Rectal smooth muscle tissue (tissue), 1 donor: Measurements from ENCODE around the gene TSPAN16.
"Not testable (repeated sequence)": the region's sequence is repeated elsewhere in the genome, so short reads cannot be mapped to it uniquely, and the experiment has no call there.

Experiments used
- H3K27ac ChIP-seq: one replicate; pipeline ENCODE4 v1.7.0; 2013; ENCODE audit warnings: low read depth, low read length, inconsistent platforms
- H3K27me3 ChIP-seq: one replicate; pipeline ENCODE4 v1.7.0; 2013; ENCODE audit warnings: low read length; ENCODE audit not compliant: control insufficient read depth, insufficient read depth
- H3K36me3 ChIP-seq: one replicate; pipeline ENCODE4 v1.7.0; 2013; ENCODE audit warnings: low read length; ENCODE audit not compliant: control insufficient read depth, insufficient read depth
- H3K4me1 ChIP-seq: one replicate; pipeline ENCODE4 v1.7.0; 2013; ENCODE audit warnings: low read length; ENCODE audit not compliant: control insufficient read depth, insufficient read depth
- H3K4me3 ChIP-seq: one replicate; pipeline ENCODE4 v1.7.0; 2013; ENCODE audit warnings: low read length
- H3K9ac ChIP-seq: one replicate; pipeline ENCODE4 v1.7.0; 2013; ENCODE audit warnings: low read length

TSPAN16 gene

DNA sequence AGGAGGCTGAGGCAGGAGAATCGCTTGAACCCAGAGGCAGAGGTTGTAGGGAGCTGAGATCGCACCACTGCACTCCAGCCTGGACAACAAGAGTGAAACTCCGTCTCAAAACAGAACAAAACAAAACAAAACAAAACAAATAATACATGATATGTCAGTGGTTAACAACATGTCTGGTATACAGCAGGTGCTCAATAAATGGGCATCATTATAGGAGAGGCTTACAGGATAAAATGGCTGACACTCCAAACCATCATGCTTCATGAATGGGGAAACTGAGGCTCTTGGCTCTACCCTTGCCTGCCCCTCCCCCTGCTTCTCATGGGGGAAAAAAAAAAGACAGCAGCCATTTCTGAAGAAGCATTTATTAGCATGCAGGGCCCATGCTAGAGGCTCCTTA is 46.5 kb downstream of the TSPAN16 start:
- Histone ChIP-seq H3K27me3 (no peaks in the 10 kb centered on the region), H3K9ac (no peak overlapping the region), H3K4me1 (peaks cover 18% of the 10 kb centered on the region), H3K4me3 (no peak overlapping the region), H3K36me3 (no peaks in the 10 kb centered on the region), H3K27ac (no peak overlapping the region)

DNA sequence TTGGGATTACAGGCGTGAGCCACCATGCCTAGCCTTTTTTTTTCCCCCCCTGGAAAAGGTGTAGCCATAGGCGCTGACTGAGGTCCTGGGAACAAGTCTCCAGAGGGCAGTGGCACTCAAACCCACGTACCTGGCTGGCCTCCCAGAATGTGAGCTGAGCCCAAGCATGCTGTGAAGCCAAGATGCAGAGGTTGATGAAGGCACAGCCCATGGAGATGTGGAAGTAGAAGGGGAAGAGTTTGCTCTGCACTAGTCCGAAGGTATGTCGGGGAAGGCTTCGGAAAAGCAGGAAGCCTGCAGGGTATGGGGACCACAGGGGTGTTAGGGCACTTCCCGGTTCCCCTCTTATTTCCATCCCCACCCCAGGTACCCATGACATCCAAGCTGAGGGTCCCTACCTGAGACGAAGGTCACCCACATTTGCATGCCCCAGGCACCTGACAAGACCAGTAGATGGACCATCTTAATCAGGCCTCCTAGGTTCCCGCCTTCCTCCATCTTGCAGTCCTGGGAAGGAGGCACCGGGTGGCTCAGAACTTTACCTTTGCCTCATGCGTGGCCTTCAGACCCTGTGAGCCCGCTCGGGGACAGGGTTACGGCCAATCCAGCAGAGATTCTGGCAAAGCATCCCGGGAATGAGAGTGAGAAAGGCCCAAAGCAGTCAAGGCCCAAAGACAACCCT is 49.3 kb downstream of the TSPAN16 start:
- Histone ChIP-seq H3K9ac (no peak overlapping the region), H3K4me3 (peak overlapping the region; percentile 96), H3K27ac (no peak overlapping the region), H3K27me3 (no peaks in the 10 kb centered on the region), H3K4me1 (peaks cover 13% of the 10 kb centered on the region), H3K36me3 (peaks cover 3% of the 10 kb centered on the region)

DNA sequence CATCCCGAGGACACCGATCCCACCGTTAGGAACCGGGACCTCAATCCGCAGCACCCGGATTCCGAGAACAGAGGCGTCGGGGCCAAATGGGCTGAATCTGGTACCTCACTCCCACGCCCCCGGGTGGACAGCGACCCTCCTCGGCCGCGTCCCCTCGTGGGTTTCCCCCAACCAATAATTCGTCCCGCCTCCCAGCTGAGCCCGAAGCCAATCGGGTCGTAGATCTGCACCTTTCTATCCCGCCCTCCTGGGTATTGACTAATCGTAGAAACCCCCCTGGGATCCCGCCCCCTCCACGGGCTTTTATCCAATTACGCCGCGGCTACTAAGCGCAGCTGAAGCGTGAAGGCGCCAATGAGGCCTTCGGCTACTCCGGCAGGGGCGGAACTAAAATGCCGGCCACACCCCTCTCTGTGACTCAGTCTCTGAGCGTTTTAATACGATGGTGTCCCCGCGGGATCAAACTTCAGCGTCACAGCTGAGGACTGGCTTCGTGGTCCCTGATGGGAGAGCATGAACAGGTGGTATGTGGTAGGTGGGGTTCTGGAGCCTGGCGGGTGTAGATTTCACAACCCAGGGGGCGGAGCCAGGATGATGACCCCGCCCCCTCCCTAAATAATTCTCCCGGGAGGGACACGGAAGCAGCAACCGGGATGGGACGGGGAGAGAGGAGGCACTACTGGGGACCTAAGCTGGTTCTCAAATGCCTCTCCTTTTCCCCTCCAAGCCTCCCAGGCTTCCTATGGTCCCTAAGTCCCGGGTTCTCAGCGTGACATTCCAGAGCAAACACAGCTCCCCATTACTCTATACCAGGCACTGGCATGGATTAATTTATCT is 50.4 kb downstream of the TSPAN16 start, which contains the start of the genes CCDC159 and TMEM205:
TSS of gene CCDC159 (plus strand) at position 416 of the 837 bp plus-strand sequence. CDS start at position 504, 88 bp downstream.
TSS of gene TMEM205 (minus strand) at position 165 of the 837 bp plus-strand sequence. CDS start 649 bp downstream, outside the sequence.
- H3K9ac ChIP-seq: peak within 1 kb of the TSS; percentile 80
- peak within 1 kb of the TSS; percentile 89 for H3K27ac ChIP-seq
- peaks cover 3% of the 10 kb centered on the region for H3K36me3 ChIP-seq

DNA sequence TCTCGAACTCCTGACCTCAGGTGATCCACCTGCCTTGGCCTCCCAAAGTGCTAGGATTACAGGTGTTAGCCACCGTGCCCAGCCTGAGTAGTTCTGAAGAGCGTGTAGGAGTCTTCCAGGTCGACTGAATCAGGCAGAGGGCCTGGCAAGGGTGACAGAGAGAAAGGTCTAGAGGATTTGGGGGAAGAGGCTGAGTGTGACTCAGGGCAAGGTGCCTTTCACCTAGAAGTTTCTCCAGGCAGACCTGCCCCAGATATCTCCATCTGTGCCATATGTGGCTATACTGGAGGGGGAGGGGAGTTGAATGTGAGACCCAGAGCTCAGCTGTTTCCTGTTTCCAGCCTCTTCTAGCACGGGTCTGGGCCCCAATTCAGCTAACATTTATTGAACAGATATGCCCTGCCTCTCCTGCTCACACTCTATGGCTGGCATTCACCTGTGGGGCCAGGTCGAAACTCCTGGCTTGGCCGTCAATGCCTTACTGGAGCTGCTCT is 51.6 kb downstream of the TSPAN16 start:
- peaks cover 13% of the 10 kb centered on the region for H3K4me1 ChIP-seq
- no peak overlapping the region for H3K27ac ChIP-seq
- no peak overlapping the region for H3K4me3 ChIP-seq
- H3K9ac ChIP-seq: no peak overlapping the region
- H3K36me3 ChIP-seq: peaks cover 3% of the 10 kb centered on the region
- no peaks in the 10 kb centered on the region for H3K27me3 ChIP-seq

More for the DNA sequence above, 50.4 kb downstream of the TSPAN16 start, which contains the start of the genes CCDC159 and TMEM205:
- Histone ChIP-seq H3K4me3 (peak within 1 kb of the TSS; percentile 96), H3K4me1 (peaks cover 13% of the 10 kb centered on the region), H3K27me3 (no peaks in the 10 kb centered on the region)

DNA sequence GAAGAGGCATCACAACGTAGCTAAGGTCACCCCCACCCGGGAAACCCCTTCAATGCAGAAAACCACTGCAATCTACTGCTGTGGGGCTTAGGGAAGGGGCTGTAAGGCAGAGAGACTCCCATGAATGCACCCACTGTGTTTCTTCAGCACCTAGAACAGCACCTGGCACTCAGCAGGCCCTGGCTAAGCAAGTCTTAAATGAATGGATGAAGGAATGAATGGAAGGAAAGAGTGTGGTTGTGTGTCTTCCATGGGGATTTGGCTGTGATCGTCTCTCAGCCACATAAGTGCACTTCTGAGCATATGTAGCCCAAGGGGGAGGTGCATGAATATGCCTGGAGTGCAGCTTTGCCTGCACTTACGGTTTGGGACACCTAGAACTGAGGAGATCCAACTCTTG is 53.2 kb downstream of the TSPAN16 start:
- Histone ChIP-seq H3K4me3 (no peak overlapping the region), H3K27ac (no peak overlapping the region), H3K9ac (no peak overlapping the region), H3K36me3 (peaks cover 3% of the 10 kb centered on the region), H3K4me1 (peaks cover 13% of the 10 kb centered on the region), H3K27me3 (no peaks in the 10 kb centered on the region)

DNA sequence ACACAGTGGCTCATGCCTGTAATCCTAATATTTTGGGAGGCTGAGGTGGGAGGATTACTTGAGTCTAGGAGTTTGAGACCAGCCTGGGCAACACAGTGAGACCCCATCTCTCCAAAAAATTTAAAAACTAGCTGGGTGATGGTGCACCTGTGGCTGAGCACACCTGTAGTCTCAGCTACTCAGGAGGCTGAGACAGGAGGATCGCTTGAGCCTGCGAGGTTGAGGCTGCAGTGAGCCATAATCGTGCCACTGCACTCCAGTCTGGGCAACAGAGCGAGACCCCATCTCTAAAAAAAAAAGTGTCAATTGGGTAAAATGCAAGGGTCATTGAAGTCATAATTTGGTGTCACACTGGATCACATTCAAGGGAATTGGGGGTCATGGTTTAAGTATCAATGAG is 58.1 kb downstream of the TSPAN16 start:
- H3K36me3 ChIP-seq, H3K4me1 ChIP-seq, H3K9ac ChIP-seq, H3K27me3 ChIP-seq, H3K4me3 ChIP-seq, H3K27ac ChIP-seq: not testable (repeated sequence)

DNA sequence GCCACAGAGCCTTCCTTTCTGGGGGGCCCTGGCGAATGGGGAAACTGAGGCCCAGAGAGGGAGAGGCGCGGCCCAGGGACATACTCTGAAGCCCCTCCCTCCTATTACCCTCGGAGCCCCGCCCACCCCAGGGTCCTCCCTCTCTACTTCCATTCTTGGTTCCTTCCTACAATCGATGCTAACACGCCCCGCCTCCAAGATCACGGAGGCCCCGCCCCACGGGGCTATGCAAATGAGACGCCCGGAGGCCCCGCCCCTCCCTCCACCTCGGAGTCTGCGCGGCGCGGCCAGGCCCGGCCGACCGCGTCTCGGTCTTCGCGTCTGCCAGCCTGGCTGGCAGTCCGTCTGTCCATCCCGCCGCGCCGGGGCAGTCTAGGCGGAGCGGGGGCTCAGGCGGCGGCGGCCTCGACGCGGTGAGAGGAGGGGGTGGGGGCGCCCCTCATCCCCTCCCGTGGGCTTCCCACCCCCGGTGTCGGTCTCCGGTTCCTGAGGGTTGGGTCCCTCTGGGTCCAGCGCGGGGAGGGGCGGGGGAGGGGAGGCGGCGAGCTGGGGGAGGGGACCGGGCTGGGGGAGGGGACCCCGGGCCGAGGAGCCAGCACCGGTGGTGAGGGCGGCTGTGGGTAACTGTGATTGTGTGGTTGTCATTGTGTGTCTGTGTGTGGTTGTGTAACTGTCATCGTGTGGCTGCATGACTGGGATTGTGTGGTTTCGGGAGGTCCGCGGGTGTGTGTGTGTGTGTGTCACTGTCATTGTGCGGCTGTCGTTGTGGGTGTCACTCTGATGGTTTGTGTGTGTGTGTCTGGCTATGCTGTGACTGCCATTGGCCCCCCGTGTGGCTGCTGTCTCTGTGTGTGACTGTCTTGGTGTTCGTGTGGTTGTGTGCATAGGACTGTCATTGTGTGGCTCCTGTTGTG is 59.5 kb downstream of the TSPAN16 start, which contains the start of gene PLPPR2:
TSS of gene PLPPR2 (plus strand) at position 273 of the 914 bp plus-strand sequence. CDS start 2,242 bp downstream, outside the sequence.
- Histone ChIP-seq H3K4me3 (peak within 1 kb of the TSS; percentile 71), H3K36me3 (peaks cover 6% of the 10 kb centered on the region), H3K27ac (peak within 1 kb of the TSS; percentile 11), H3K4me1 (peaks cover 4% of the 10 kb centered on the region), H3K27me3 (no peaks in the 10 kb centered on the region), H3K9ac (no peak within 1 kb of the TSS)

DNA sequence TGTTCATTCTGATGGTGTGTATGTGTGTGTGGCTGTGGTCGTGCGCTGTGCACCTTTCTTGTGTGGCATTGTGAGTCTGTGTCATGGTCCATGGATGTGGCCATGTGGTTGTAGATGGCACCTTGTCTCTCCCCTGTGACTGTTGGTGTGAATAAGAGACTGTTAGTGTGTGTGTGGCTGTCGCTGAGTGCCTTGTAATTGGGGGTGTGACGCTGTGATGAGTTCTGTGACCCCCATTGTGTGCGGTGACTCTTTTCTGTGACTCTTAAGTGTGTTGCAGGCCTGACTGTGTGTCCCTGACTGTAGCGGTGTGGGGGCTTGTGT is 60.1 kb downstream of the TSPAN16 start:
- Histone ChIP-seq H3K9ac (no peak overlapping the region), H3K4me3 (peak overlapping the region; percentile 71), H3K27ac (no peak overlapping the region)

DNA sequence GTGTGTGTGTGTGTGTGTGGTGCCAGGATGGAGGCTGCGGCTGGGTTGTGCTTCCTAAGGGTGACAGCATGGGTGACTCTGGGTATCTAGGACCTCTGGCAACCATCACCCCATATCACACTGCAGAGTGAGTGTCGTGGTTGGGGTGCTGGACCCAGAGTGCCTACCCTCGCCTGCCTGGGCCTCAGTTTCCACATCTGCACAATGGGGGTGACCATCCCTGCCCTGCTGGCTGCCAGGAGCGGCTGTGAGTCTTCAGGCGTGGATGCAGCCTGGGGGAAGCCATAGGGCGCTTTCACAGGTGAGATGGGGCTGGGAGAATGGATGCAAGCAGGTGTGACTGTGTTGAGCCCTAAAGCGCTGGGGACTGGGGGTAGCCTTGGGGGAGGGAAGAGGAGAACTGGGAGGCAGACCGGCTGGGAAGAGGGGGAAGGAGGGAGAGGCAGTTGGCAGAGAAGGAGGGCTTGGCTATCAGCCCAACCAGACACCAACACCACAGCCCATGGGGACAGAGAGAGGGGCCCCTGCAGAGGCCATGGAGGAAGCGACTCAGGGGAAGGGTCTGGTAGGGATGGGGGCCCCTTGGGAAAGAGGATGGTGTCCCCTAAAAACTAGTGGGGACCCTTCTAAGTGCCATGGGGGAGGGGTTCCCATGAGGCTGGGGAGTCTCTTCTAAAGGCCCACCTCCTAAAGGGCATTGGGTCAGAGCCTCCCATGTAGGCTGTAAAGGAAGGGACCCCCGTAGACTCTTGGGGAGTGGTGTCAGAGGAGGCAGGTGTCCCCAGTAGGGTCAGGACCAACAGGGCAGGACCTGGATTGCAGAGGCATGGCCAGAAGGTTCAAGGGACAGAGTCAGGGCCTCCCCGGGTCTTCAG is 61.0 kb downstream of the TSPAN16 start:
- Histone ChIP-seq H3K27me3 (no peaks in the 10 kb centered on the region), H3K4me1 (peaks cover 4% of the 10 kb centered on the region), H3K4me3 (peak overlapping the region; percentile 71), H3K27ac (no peak overlapping the region), H3K9ac (no peak overlapping the region), H3K36me3 (peaks cover 6% of the 10 kb centered on the region)

More for the DNA sequence above, 60.1 kb downstream of the TSPAN16 start:
- Histone ChIP-seq H3K27me3 (no peaks in the 10 kb centered on the region), H3K36me3 (peaks cover 6% of the 10 kb centered on the region), H3K4me1 (peaks cover 4% of the 10 kb centered on the region)

DNA sequence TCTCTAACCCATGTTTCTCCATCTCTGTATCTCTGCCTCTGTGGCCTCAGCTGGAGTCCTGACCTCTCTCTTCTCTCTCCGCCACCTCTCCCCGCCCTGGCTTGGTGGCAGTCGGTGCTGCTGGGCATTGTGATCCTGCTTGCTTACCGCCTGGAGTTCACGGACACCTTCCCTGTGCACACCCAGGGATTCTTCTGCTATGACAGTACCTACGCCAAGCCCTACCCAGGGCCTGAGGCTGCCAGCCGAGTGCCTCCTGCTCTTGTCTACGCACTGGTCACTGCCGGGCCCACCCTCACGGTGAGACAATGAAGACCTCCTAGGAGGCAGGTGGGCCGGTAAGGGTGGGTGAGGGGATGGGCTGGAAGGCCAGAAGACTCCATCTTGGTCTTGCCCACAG is 63.5 kb downstream of the TSPAN16 start:
- Histone ChIP-seq H3K9ac (no peak overlapping the region), H3K4me3 (no peak overlapping the region), H3K27ac (no peak overlapping the region), H3K27me3 (no peaks in the 10 kb centered on the region), H3K4me1 (peaks cover 4% of the 10 kb centered on the region), H3K36me3 (peaks cover 6% of the 10 kb centered on the region)
